ENCODE measurements around the gene ZMAT5. TPM values are rescaled to one million over a fixed set of nuclear protein-coding genes. Genes with fewer than 3 reads are reported as not detected.

The ZMAT5 gene
- total RNA-seq, 1 experiment from 2014 or later = 16.0 TPM

- Histone ChIP-seq H3K9me2 (ENCODE audit: insufficient read depth) (no peaks in the 10 kb centered on the region), H3K9ac (ENCODE audit: low read length) (no peak within 1 kb of the TSS), H3K79me2 (ENCODE audit: insufficient read depth, low read length) (no peaks in the 10 kb centered on the region), H3K4me2 (ENCODE audit: low read length) (no peak within 1 kb of the TSS), H3K9me3 (ENCODE audit: control insufficient read depth in 1 of 2, insufficient read depth in 1 of 2, low read depth in 1 of 2, low read length in 2 of 2) (no peaks in the 10 kb centered on the region), H3K4me3 (replicated peaks in 1 of 2; ENCODE audit: low read depth in 1 of 2, low read length in 2 of 2) (no peak within 1 kb of the TSS), H2AFZ (ENCODE audit: low read depth, low read length, poor library complexity, severe bottlenecking) (no peak within 1 kb of the TSS), H3K36me3 (ENCODE audit: control insufficient read depth in 1 of 2, insufficient read depth in 2 of 2, low read length in 2 of 2) (no peaks in the 10 kb centered on the region), H4K20me1 (ENCODE audit: insufficient read depth) (no peaks in the 10 kb centered on the region), H3K4me1 (ENCODE audit: control insufficient read depth in 1 of 2, insufficient read depth in 2 of 2, low read length in 2 of 2) (peaks cover 0 to 5% of the 10 kb centered on the region in 2 experiments; a peak in 2 of 4 replicates), H3K27ac (ENCODE audit: low read depth, low read length) (no peak within 1 kb of the TSS), H3K27me3 (ENCODE audit: insufficient read depth, low read length) (no peaks in the 10 kb centered on the region)
- DNase-seq (ENCODE audit: low read depth, low spot score) = no peak
- ChIA-PET POLR2A (no interaction called here), CTCF (no interaction called here), RAD21 (ENCODE audit: low non-redundant PET in 1 of 2, low total read pairs in 2 of 2, uncharacterized antibody in 2 of 2, unreplicated experiment in 2 of 2) (no interaction called here)
- TF ChIP-seq JUND (IDR thresholded peaks at IDR 0.05) (no peak), ZNF274 (IDR thresholded peaks at IDR 0.05; ENCODE audit: low read depth, low read length) (no peak), SP1 (IDR thresholded peaks at IDR 0.05; ENCODE audit: low read depth) (no peak), CTCF (IDR thresholded peaks at IDR 0.05 in 2 of 3, conservative IDR thresholded peaks at IDR 0.05 in 1 of 3; ENCODE audit: borderline replicate concordance in 1 of 3, insufficient read depth in 1 of 3, low read depth in 2 of 3, low read length in 2 of 3) (no peak), TCF7L2 (IDR thresholded peaks at IDR 0.05; ENCODE audit: borderline replicate concordance, extremely low read depth, insufficient read depth, insufficient read length) (no peak), SRF (IDR thresholded peaks at IDR 0.05; ENCODE audit: low read depth) (no peak), FOSL1 (IDR thresholded peaks at IDR 0.05; ENCODE audit: low read depth) (no peak), POLR2A (IDR thresholded peaks at IDR 0.05; ENCODE audit: borderline replicate concordance, extremely low read depth, insufficient read depth, insufficient read length) (no peak), REST (IDR thresholded peaks at IDR 0.05; ENCODE audit: low read depth) (no peak), CBX3 (IDR thresholded peaks at IDR 0.05; ENCODE audit: low read depth) (no peak), SIN3A (IDR thresholded peaks at IDR 0.05; ENCODE audit: low read depth) (no peak), CEBPB (IDR thresholded peaks at IDR 0.05; ENCODE audit: low read depth) (no peak), ZBTB33 (IDR thresholded peaks at IDR 0.05; ENCODE audit: extremely low read depth, insufficient replicate concordance, low read length) (no peak), POLR2AphosphoS5 (IDR thresholded peaks at IDR 0.05; ENCODE audit: low read depth, low read length) (no peak), EZH2phosphoT487 (IDR thresholded peaks at IDR 0.05; ENCODE audit: borderline replicate concordance) (no peak), EGR1 (IDR thresholded peaks at IDR 0.05; ENCODE audit: low read depth) (no peak)
- intact Hi-C loops (cut with micrococcal nuclease) = no loop called here
- no TSS peak for BruUV-seq (replicated peaks)
- no peak for ATAC-seq
These were observed 46.7 kb downstream of the ZMAT5 start, which contains the start of gene CABP7 for GRCh38 chr22:29719899-29720645. CABP7 (plus strand) TSS chr22:29720003; CDS start chr22:29720425, 422 bp downstream.
